COR-L47 (cell line): ENCODE measurements around the gene PNPLA7.
"Not testable (repeated sequence)": the region's sequence is repeated elsewhere in the genome, so short reads cannot be mapped to it uniquely, and the experiment has no call there.

Experiments used
- DNase-seq: peaks from one replicate; lab custom pipeline; 2025; lab: John Stamatoyannopoulos, UW

PNPLA7 gene

GRCh38 chr9:137478962-137479861 lies 71.0 kb downstream of the PNPLA7 start:
- peak; percentile 33 for DNase-seq

- no peak for DNase-seq
Observed at GRCh38 chr9:137478613-137478961, 71.6 kb downstream of the PNPLA7 start.

- no peak for DNase-seq
Observed at GRCh38 chr9:137477778-137478612, 72.2 kb downstream of the PNPLA7 start.

- no peak for DNase-seq
Observed at GRCh38 chr9:137476856-137477255, 73.3 kb downstream of the PNPLA7 start.

DNA sequence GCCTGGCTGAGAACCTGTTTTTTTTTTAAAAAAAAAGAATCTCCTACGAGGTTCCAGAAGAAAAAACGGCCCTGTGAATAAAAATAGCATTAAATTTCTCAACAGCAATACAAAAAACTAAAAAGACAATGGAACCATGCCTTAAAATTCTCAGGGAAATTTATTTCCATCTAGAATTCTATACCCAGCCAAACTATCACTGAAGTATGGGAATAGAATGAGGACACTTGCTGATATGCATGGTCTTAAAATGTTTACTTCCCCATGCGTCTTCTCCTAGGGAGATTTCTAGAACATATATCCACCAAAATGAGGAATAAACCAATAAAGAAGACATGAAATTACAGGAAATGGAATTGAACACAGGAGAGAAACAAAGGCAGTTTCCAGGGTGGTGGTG lies 74.5 kb downstream of the PNPLA7 start:
- DNase-seq: no peak

DNA sequence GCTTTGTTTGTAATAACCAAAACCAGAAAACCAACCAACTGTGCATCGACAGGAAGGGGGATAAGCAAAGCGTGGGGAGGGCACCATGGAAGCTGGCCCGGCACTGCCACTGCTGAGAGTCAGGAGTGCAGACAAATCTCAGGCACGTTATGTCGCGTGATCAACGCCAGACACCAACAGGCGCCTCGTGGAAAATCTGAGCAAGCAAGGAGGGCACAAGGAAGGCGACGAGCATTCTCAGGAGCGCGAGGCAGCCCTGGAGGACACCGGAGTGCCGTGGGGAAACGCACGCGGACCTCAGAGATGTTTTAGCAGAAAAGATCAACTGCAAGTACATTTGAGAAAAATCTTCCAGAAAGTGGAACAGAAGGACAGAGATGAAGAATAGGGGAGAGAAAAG lies 75.9 kb downstream of the PNPLA7 start:
- no peak for DNase-seq

- no peak for DNase-seq
Observed at GRCh38 chr9:137470785-137471184, 79.4 kb downstream of the PNPLA7 start.

DNA sequence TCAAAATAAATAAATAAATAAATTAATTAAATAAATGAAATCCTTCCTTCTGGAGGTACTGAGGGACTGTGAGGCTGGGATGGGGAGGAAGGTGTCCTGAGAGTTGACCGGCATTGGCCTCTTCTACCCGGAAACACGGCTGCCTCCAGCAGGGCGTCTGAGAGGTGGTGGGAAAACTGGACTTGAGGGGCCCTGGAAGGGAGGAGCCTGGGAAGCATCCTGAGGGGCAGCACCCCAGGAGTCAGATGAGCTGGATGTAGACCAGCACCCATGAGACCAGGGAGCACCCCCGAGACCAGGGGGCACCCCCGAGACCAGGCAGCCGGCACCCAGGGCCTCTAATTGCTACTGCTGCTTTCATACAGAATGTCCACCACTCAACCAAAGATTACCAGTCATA lies 82.3 kb downstream of the PNPLA7 start:
- DNase-seq: no peak

DNA sequence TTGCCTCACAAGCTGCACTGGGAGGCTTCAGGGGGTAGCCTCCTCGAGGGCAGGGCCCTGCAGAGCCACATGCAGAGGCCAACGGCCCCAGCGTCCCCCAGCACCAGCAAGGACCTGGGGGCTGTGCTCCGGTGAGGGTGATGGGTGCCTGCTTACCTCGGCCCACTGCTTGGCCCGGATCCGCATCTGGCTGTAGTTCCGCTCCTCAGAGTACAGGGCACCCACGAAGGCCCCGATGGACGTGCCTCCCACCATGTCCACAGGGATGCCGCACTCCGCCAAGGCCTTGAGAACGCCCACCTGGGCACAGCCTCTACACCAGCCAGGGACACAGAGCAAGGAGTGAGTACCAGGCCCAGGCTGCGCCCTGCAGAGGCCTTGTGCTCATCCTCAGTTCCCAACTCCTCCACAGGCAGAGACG lies 83.0 kb downstream of the PNPLA7 start:
- no peak for DNase-seq

GRCh38 chr9:137466389-137467085 lies 83.7 kb downstream of the PNPLA7 start:
- DNase-seq: not testable (repeated sequence)

DNA sequence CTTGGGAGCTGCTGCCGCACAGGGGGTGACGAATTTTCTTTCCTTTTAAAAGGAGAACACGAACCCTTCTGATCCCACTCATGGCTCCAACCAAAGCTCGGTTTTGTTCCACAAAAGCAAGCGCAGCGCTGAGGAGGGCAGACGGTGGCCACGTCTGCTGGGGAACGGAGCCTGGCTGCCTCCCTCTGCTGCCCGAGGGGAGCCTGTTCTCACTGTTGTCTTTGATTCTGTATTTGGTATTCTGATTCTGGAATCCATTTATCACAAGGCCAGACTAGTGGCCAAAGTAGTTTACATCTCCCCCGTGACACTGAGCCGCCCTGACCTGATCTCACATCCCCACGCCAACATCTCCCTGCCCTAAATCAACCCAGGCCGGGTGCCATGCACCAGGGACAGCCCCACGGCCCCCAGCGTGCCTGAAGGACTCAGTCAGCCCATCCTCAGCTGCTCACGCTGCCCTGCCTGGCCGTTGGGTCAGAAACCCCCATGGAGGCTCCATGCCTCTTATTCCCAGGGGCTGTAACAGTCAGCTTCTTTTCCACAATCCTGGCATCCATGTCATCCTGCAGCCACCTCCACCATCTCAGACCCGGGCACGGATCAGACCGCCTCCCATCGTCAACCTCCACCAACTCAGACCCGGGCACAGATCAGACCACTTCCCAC lies 84.3 kb downstream of the PNPLA7 start:
- no peak for DNase-seq

- no peak for DNase-seq
Observed at GRCh38 chr9:137465000-137465719, 85.0 kb downstream of the PNPLA7 start.

GRCh38 chr9:137464291-137464999 lies 85.8 kb downstream of the PNPLA7 start:
- no peak for DNase-seq

GRCh38 chr9:137463931-137464290 lies 86.3 kb downstream of the PNPLA7 start:
- no peak for DNase-seq

GRCh38 chr9:137462986-137463930 lies 86.9 kb downstream of the PNPLA7 start:
- DNase-seq: no peak

DNA sequence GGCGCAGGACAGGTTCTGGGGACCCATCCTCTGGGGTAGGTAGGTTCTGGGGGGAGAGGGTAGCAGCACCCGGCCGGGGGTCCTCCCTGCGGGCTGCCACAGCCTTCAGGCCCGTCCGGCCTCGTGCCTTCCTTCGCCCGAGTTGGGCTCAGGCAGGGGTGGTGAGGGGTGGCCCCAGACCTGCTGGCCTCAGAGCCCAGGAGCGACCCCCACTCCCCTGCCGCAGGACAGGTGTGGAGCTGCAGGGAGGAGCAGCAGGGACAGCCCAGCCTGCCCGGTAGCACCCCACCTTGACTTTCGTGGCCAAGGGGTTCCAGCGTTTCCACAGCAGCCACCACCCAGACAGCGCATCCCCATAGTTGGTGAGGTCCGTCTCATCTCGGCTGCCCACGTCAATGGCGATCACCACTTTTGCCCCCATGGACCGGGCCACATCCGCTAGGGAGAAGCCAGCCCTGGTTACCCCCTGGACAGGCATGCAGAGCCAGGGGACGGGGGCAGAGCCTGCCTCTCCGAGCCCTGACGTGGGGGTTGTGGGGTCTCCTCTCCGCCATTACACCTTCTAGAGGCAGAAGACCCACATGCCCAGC lies 87.7 kb downstream of the PNPLA7 start:
- DNase-seq: no peak

DNA sequence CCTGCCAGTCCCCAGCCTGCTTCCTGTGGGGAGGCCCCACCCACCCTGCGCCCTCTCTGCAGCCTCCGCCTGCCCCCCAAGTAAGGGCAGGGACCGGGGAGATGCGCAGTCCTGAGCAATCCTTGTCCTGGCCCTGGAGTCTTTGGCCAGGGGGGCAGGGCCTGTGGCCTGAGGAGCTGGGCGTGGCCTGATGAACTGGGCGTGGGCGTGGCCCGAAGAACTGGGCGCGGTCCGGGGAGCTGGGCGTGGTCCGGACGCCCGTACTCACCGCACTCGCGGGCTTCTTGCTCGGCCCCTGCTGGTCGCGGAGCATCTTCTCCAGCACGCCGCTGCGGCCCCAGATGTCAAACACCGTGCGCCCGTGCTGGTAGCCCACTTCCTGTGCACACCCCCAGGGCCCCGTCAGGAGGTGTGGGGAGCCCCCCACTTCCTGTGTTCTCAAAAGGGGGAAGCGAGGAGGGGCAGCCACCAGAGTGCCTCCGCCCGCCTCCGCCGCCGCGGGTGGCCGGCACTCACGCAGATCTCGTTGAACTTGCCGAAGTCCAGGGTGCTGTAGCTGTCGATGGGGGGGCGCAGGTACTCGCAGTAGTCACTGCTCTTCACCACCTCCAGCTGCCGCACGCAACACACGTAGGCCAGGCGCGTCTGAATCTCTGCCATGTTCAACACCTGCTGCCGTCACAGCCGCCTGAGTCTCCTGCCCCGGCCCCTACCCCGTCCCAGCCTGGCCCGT lies 88.4 kb downstream of the PNPLA7 start:
- no peak for DNase-seq

DNA sequence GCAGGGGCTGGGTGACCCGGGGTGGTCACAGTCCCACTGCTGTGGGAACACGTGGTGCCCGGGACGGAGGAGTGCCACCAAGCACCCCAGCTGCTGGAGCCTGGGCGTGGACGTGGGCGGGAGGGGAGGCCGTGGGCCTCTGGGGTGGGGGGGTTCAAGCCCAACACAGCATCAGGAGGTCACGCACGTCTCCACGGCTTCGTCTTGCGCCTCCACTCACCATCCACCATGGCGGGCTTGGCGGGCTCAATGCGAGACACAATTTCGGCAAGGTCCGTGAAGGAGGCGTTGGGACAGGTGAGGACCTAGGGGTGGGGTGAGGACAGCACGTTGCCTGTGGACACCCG lies 88.9 kb downstream of the PNPLA7 start:
- no peak for DNase-seq
